Kidney epithelial cell (primary cell): ENCODE data around the gene ANAPC5. TPM values are rescaled to one million over a fixed set of nuclear protein-coding genes. Genes with fewer than 3 reads are reported as not detected.

Experiments
- DNase-seq: peaks from one replicate; pipeline ENCODE4 v3.0.0-alpha.2; 2010; ENCODE audit warnings: low read depth
- H3K27me3 ChIP-seq: 2 replicates; pipeline ENCODE4 v1.6.0; 2011; ENCODE audit warnings: low read length; ENCODE audit not compliant: control insufficient read depth, insufficient read depth
- H3K36me3 ChIP-seq: 2 replicates; pipeline ENCODE4 v1.5.1; 2011; ENCODE audit warnings: low read length; ENCODE audit not compliant: control insufficient read depth, insufficient read depth
- H3K4me3 ChIP-seq: 2 replicates; pipeline ENCODE4 v1.5.1; 2011; ENCODE audit warnings: low read depth, mild to moderate bottlenecking, control low read depth, low read length
- CTCF ChIP-seq: IDR thresholded peaks from 2 replicates; pipeline ENCODE4 v1.5.1; 2011; ENCODE audit warnings: mild to moderate bottlenecking, moderate library complexity, low read length, control low read depth, inconsistent platforms; ENCODE audit not compliant: insufficient read depth, poor library complexity, severe bottlenecking
- total RNA-seq: library from RNA; depleted of rRNA; stranded (reverse); fragments of >200 nt; gene quantifications from 2 replicates; pipeline ENCODE4 v1.2.3, GENCODE V29; 2015

The ANAPC5 gene
- total RNA-seq, 1 donor from 2014 or later = 86.2 TPM

- TF ChIP-seq CTCF = no peak
- no peaks in the 10 kb centered on the region for H3K27me3 ChIP-seq
- H3K4me3 ChIP-seq = no peak overlapping the region
- DNase-seq = no peak
- no peaks in the 10 kb centered on the region for H3K36me3 ChIP-seq
These were observed 3.6 kb upstream of the ANAPC5 start for GRCh38 chr12:121355818-121356217.

GRCh38 chr12:121352682-121353018 is 439 bp upstream of the ANAPC5 start:
- TF ChIP-seq CTCF = no peak
- no peak for DNase-seq
- Histone ChIP-seq H3K4me3 (peak overlapping the region; percentile 72), H3K36me3 (no peaks in the 10 kb centered on the region), H3K27me3 (no peaks in the 10 kb centered on the region)

DNA sequence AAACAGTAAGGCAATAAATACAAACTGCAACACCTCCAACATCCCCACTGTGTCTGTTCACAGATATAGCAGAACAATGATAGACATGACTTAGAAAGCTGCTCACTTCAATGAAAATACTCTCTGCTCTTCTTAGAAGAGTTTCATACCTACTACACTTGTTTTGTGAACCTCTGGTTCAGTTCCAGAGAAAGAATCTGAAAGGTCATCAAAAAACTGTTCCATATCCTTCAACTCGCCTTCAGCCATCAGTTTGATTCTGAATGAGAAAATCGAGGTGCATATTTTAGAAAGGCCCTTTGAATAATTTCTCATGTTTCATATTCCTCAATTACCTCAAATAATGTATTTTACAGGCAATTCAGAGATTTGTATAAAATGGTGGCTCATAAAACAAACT is 5.5 kb downstream of the ANAPC5 start:
- Histone ChIP-seq H3K27me3 (no peaks in the 10 kb centered on the region), H3K4me3 (no peak overlapping the region), H3K36me3 (peaks cover 1% of the 10 kb centered on the region)
- no peak for TF ChIP-seq CTCF
- no peak for DNase-seq

DNA sequence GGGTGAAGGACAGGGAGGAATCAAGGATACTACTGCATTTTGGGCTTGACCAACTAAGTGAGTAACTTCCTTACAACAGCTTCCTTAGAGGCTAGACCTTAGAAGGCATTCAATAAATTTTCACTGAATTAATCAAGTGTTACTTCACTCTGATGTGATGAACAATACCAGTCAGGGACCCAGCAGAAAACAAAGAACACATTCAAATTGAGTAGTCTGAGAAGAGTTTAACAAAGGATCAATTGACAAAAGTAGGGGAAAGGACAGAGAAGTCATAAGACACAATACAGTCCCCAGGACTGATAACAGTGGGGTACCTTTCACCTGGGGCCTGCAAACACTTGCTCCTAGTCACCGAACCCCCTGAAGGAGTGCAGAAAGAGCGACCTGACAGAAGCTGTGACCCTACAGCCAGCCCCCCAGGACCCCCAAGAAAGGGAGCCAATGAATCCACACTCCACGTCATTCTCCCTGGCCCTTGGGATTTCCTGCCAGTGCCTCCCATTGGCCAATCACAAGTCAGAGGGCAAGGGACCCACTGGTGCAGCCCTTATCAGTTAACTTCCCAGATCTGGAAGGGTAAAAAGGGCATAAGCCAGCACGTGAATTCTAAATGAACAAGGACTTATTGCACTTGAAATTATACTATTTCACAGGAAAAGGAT is 6.9 kb downstream of the ANAPC5 start:
- no peak for TF ChIP-seq CTCF
- no peaks in the 10 kb centered on the region for H3K27me3 ChIP-seq
- no peak for DNase-seq
- H3K36me3 ChIP-seq = peaks cover 1% of the 10 kb centered on the region
- no peak overlapping the region for H3K4me3 ChIP-seq

DNA sequence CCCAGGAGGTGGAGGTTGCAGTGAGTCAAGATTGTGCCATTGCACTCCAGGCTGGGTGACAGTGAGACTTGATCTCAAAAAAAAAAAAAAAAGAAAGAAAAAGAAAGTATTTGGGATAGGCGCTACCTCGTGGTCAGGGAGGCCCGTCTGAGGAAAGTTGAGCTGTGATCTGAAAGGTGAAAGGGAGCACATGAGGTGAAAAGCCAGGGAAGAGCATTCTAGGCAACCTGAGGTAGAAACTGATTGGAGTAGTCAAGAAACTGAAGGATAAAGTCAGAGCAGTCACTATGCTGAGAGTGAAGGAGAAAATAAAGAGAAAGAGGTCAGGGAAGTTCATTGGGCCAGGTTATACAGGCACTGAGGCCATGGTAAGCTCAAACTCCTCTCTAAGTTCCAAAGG is 7.7 kb downstream of the ANAPC5 start:
- Histone ChIP-seq H3K4me3 (no peak overlapping the region), H3K27me3 (no peaks in the 10 kb centered on the region), H3K36me3 (peaks cover 1% of the 10 kb centered on the region)
- TF ChIP-seq CTCF = no peak
- DNase-seq = no peak

DNA sequence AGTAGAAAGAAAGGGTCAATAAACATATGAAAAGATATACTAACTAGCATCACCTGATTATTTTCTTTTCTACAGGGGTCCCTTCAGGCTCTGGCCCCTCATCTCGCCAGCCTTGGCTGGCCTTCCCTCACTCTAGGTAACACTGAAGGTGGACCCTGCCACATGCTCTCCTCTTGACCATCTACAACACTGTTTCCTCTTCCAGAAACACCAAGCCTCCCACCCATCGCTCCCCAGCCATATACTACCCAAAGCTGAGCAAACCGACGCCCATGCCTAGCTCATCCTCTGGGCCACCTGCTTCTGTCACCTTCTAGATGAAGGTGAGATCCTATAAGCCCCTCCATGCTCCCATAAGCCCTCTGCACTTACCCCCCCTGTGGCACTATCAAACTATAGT is 14.8 kb downstream of the ANAPC5 start:
- Histone ChIP-seq H3K27me3 (no peaks in the 10 kb centered on the region), H3K36me3 (no peaks in the 10 kb centered on the region), H3K4me3 (no peak overlapping the region)
- DNase-seq = no peak
- no peak for TF ChIP-seq CTCF
